HUDEP-2 (cell line): ENCODE data around the gene SKIDA1.

ENCODE experiments used
- DNase-seq, 76 experiments: peaks; one replicate each; lab custom pipeline; 2025; ENCODE audit not compliant: unreplicated experiment in 76 of 76; lab: John Stamatoyannopoulos, UW

The SKIDA1 gene

GRCh38 chr10:21529032-21529910 lies 3.8 kb upstream of the SKIDA1 start:
- no peak for DNase-seq

DNA sequence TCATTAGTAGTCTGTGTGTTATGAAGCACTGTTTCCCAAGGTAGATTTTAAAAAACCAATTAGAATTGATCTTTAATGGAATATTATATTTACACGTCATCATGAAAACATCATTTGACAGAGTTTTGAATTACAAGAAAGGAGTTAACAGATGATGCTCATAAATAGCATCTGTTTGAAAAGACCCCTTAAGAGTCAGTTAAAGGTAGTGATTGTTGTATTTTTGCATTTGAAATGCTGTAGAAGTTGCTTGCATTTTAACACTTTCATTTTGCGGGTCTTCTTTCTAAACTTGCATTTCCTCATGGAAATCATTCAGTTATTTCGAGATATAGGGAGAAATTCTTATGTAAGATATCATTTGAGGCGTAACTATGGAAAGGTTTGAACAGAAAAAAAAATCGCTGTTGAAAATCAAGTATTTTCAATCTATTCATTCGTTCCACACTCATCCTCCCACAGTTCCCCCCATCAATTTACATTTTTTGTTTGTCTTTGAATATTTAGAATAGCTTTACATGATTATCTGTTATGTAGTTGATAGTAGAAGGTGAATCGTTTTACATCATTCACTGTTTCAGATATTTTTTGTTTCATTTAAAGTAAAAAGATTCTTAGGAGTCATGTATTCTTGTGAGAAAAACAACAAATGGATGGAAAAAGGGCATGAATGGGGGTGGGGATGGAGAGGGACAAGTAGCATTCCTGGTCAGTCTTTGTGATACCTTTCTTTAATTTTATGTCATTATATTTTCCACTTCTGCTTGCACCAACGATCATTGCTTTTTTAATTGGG lies 3.0 kb upstream of the SKIDA1 start:
- peak in 1 of 76 experiments; percentile 39 for DNase-seq

DNA sequence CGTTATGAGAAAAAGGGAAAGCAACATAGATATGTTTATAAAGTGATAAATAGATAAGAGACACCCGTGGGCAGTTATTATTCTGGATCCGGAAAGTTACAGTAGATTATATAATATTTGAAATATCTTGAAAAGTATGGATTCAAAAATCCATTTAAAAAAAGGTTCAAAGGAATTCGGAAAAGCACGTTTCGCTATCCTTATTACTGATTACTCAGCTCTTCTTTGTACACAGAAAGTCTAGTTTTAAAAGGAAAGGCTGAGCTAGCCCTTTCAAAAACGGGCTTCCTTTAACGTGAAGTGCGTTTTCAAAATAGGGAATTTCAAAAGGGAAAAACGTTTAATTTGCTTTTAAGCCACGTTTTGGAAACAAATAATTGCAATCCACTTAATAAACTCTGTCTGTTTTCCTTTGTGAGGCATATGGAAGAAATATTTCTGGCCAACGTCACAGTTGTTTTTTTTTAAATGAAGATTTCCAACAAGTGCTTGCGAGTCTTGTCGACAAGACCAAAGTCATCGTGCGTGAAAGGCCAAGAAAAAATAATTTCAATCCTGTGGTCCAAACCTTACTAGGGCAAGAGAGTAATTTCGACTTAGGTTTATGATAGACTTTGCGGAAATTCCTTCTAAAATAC lies 2.2 kb upstream of the SKIDA1 start:
- DNase-seq, result peak in 11 of 76 experiments; percentile 9 to 58 (median 30)

DNA sequence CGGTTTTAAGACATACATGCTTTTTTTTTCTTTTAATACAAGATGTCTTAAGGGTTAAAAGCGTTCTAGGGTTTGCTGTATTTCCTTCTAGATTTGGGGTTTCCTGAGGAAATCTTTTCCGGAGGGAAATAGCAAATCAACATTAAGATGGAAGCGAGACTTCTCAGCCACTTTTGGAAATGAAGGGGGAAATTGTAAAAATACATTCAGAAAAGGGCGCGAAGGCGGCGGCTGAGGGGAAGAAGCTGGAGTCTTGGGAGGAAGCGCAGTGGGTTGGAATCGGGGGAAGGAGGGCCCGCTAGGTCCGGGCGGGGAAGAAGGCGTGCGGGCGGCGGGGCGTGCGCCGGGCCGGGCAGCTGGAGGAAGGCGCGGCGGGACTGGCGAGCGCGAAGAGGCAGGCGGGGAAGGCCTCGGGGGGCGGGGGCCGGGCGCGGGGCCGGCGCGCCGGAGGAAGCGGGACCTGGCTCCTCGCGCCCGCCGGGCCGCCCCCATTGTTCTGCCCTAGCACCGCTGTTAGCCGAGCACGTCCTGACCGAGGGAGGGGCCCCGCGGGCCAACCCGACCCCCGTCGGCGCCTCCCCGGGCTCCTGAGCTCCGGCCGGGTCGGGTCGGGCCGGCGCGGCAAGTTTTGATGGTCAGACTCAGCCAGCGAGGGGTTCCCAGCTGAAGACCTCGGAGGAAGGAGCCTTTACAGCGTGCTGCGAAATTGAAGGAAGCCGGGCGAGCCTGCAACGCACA lies 1.5 kb upstream of the SKIDA1 start:
- DNase-seq, result peak in 62 of 76 experiments; percentile 15 to 82 (median 52)

- DNase-seq, result peak in 71 of 76 experiments; percentile 34 to 90 (median 77)
Measured at GRCh38 chr10:21526188-21526859, 842 bp upstream of the SKIDA1 start.

GRCh38 chr10:21524526-21525366 lies 736 bp downstream of the SKIDA1 start:
- peak in 17 of 76 experiments; percentile 5 to 45 (median 25) for DNase-seq

- no peak for DNase-seq
Measured at GRCh38 chr10:21524131-21524525, 1.4 kb downstream of the SKIDA1 start.

GRCh38 chr10:21523557-21524008 lies 1.9 kb downstream of the SKIDA1 start:
- DNase-seq, result no peak

GRCh38 chr10:21522631-21523406 lies 2.7 kb downstream of the SKIDA1 start:
- DNase-seq, result no peak

DNA sequence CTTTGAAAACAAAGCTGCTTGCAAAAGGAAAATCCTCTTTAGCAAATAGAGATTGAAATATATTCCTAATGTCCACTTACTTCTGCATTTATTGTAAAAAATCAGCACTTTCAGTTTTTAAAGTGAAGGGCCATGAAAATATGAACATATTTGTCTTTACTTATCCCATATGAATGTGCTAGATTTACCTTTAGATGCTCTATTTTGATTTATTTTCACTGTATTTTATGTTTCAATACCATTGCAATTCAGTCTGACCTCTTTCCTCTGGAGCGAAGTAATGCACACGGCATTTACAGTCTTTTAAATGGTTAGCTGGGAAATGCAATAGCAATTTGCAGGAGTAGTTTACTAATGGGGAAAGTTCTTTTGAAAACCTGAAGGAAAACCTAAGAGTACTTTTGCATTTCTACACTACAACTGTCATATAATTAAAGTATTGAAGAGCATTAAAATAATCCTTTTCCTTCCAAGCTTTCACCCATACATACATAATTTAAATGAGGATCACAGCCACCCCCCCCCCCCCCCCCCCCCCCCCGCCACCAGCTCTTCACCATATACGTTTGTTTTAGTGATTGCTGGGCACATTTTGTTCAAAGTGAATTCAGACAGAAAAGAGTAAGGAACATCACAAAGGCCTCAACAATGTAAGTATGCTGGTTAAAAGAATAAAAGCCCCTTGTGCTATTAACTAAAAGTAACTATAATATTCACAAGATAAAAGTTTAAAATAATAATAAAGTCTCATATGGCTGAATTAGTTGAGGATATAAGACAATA lies 3.5 kb downstream of the SKIDA1 start:
- no peak for DNase-seq

DNA sequence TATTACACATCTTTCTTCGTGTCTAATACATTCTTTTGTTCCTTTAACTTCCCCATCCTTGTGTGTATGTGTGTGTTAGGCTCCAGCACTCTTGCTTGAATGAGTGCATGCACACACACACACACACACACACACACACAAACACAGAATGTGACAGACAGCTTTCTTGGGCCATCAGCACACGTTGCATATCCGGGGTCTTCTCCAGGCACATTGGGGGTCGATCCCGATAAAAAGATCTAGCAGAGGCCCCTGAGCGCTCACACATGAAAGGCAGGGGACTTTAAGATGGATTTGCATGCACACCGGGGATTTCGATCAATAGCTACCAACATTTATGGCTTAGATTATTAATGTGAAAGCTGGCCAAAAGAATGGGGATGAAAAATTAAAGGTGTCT lies 4.5 kb downstream of the SKIDA1 start:
- DNase-seq, result no peak

DNA sequence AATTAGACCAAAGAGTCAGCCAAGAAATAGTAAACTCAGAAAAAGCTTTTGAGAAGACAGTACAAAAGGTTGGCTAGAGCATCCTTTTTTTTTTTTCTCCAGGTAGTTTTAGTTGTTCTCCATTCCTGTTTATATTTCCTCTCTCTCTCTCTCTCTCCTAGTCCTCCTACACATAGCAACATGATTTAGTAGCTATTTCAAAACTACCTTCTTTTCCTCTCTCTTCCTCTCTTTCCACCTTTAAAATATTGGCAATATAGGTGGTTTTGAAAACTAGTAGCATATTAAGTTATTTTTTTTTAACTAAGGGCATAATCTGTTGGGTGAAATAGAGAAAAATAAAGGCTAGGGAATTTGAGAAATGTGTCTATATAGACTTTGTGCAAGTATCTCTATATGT lies 5.0 kb downstream of the SKIDA1 start:
- no peak for DNase-seq

DNA sequence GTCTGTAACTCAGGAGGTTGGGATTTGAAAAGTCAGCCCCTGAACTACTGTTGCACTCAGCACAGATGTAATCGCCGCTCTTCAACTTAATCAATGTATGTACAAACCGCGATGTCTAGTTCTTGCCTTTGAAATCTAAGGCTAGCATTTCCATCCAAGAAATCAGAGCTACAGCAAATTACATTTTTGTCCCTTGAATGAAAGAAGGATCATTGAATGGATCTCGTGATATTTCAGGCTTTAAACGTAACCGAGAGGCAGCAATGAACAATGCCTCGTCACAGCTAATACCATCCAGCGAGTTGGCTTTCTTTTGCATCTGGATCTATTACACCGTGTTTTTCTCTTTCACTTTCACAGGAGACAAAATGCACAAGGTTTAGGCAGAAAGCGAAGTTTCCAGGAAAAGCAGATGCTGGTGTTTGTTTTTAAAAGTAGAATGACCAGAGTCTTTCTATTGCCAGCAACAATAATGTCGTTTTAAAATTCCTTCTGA lies 5.5 kb downstream of the SKIDA1 start:
- no peak for DNase-seq

DNA sequence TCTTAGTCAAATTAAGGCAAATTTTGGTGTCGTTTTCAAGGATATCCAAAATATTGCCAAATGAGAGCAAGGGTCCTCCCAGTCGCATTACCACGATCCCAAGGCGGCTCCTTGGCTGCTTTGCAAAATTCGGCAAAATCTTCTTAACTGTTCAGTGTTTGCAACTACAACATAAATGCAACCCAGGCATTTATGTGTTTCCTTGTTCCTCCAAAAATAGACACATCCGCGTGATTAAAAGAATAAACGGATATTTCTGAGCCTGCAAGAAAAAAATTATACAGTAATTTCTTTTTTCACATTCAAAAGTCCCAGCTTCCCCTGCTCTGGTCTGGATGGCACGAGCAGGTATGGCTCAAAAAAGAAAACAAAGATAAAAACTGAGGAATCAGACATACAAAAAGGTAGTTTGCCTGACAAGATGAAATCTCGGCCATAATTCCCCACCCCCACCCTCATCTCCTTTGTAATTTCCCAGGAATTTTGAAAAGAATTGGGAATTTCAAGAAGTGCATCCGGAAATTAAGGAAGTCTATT lies 6.0 kb downstream of the SKIDA1 start:
- DNase-seq, result no peak

GRCh38 chr10:21518641-21519396 lies 6.7 kb downstream of the SKIDA1 start:
- DNase-seq, result no peak

DNA sequence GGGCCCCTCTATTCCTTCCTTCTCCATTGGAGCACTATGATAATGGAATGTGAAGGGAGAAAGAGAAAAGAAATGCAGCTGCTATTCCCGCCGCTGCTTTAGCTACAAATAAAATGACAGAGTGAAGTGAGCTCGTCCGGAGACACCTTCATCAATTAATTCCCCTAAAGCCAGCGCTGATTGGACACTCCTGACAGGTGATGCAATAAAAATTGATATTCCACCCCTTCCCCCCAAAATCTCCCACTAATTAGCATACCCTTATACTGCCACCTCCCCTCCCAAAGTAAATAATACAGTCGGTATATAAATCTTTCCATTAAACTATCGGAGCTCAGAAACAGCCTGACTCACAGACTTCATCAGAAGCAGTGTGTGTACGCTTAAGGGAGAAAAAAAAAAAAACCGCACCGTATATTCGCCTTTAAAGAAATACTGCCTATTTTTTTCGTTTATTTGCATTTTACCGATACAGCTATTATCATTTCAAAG lies 7.3 kb downstream of the SKIDA1 start:
- no peak for DNase-seq
